GM12878 (cell line): ENCODE measurements around the gene ZNF282. TPM values are rescaled to one million over a fixed set of nuclear protein-coding genes. Genes with fewer than 3 reads are reported as not detected.

Experiments
- BCL11A ChIP-seq: IDR thresholded peaks from 2 replicates; pipeline ENCODE4 v1.6.1; 2011; ENCODE audit warnings: low read depth, low read length
- CBFB ChIP-seq: IDR thresholded peaks from 2 replicates; pipeline ENCODE4 v1.6.1; 2016; ENCODE audit warnings: antibody characterized with exemption, low read depth
- FOS ChIP-seq: IDR thresholded peaks from 3 replicates; pipeline ENCODE4 v1.6.1; 2011; ENCODE audit warnings: borderline replicate concordance; ENCODE audit not compliant: insufficient read length; ENCODE audit errors: extremely low read depth
- JUND ChIP-seq: IDR thresholded peaks from 2 replicates; pipeline ENCODE4 v1.6.1; 2012; ENCODE audit warnings: low read depth, mild to moderate bottlenecking, low read length, improper control_type of control experiment, moderate library complexity
- MTA2 ChIP-seq: fragments of 450-650 bp; IDR thresholded peaks from 2 replicates; pipeline ENCODE4 v1.6.1; 2016; ENCODE audit warnings: low read depth, mild to moderate bottlenecking, moderate library complexity
- NFXL1 ChIP-seq: fragments of 450-650 bp; IDR thresholded peaks from 2 replicates; pipeline ENCODE4 v1.6.1; 2017; ENCODE audit warnings: antibody characterized with exemption, mild to moderate bottlenecking, borderline replicate concordance
- PAX8 ChIP-seq: fragments of 450-650 bp; IDR thresholded peaks from 2 replicates; pipeline ENCODE4 v1.6.1; 2017; ENCODE audit warnings: mild to moderate bottlenecking, moderate library complexity
- POLR2A ChIP-seq: IDR thresholded peaks from 2 replicates; pipeline ENCODE4 v1.6.1; 2011; ENCODE audit warnings: low read depth, mild to moderate bottlenecking, low read length
- SIX5 ChIP-seq: IDR thresholded peaks from 2 replicates; pipeline ENCODE4 v1.6.1; 2011; ENCODE audit warnings: mild to moderate bottlenecking, low read depth, low read length, moderate library complexity; ENCODE audit not compliant: severe bottlenecking
- SREBF2 ChIP-seq: IDR thresholded peaks from 2 replicates; pipeline ENCODE4 v1.6.1; 2012; ENCODE audit warnings: mild to moderate bottlenecking, low read length
- polyA plus RNA-seq, 11 experiments: library from polyadenylated mRNA; depleted of rRNA in 4 of 11; unstranded in 6 of 11; stranded (reverse) in 5 of 11; fragments of >200 nt; fragmentation: Nextera tagmentation in 4 of 11; fragmentation: Illumina TruSeq in 1 of 11; extraction: Ambion mirVana in 4 of 11; extraction: Trizol in 1 of 11; gene quantifications; 1 replicate in 1 of 11; 2 replicates in 10 of 11; pipeline versions ENCODE4 v1.2.1 to v1.2.3, GENCODE V29; 2011 to 2016; ENCODE audit warnings: inconsistent platforms in 2 of 11, missing spikeins in 2 of 11, low read depth in 1 of 11
- total RNA-seq, 4 experiments: library from RNA; depleted of rRNA in 3 of 4; stranded (reverse); fragments of >200 nt in 3 of 4; fragmentation: Illumina TruSeq in 1 of 4; extraction: Trizol in 1 of 4; gene quantifications; 2 replicates each; pipeline versions ENCODE4 v1.2.1 to v1.2.3, GENCODE V29; 2013 to 2021
- TF ChIP-seq, protein P1 (sequence below): IDR thresholded peaks from 2 replicates; pipeline ENCODE4 v1.6.1; 2012; ENCODE audit warnings: mild to moderate bottlenecking, low read depth, low read length
- TF ChIP-seq, protein P2 (sequence below): IDR thresholded peaks from 2 replicates; pipeline ENCODE4 v1.6.1; 2011; ENCODE audit warnings: borderline replicate concordance, low read depth, mild to moderate bottlenecking, moderate library complexity, low read length; ENCODE audit not compliant: insufficient read depth, poor library complexity, severe bottlenecking
- TF ChIP-seq, protein P3 (sequence below): IDR thresholded peaks from 2 replicates; pipeline ENCODE4 v1.6.1; 2011; ENCODE audit warnings: low read depth, low read length, improper control_type of control experiment, borderline replicate concordance
- TF ChIP-seq, protein P4 (sequence below): fragments of 450-650 bp; IDR thresholded peaks from 2 replicates; pipeline ENCODE4 v1.6.1; 2014; ENCODE audit warnings: mild to moderate bottlenecking

The ZNF282 gene
- total and polyA plus RNA-seq, 10 of the 15 experiments (the other 5 are each of a cell fraction or from before 2014, with no cell fraction given) = 0.35 to 28.4 (median 8.1) TPM

DNA sequence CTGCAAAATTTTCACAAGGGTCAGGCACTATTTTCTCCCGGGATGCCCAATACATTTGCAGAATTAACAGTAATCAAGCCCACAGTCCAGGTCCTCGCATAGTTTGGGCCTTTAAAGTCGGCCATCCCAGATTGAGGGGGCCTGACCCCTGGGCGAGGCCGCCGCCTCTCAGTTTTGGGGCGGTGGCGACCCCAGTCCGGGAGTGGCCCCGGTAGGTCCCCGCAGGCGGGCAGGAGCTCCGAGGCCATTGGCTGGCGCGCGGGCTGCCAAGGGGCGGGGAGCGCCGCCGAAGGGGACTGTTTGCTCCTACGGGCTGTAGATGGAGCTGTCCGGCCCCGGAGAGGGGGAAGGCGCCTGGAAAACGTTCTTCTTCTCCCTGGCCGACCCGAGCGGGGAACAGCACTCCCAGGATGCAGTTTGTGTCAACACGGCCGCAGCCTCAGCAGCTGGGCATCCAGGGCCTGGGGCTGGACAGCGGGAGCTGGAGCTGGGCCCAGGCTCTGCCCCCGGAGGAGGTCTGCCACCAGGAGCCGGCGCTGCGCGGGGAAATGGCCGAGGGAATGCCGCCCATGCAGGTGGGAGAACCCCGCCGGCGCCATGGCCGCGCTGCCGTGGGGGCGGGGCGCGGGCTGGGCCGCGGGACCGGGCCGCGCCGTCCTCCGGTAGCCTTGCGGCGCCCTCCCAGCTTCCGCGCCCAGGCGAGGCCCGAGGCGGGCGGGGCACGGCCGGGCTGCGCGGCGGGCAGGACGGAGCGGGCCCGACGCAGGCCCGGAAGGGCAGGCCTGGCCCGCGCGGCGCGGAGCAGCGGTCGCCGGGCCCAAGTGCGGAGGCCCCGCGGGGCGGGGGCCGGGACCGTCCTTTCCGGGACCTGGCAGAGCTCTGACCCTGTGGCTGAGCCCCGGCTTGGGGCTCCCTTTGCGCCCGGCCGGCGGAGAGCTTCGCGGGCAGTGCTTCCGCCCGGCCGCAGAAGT, at the start of gene ZNF282 (continued):
- TF ChIP-seq, protein P1, sequence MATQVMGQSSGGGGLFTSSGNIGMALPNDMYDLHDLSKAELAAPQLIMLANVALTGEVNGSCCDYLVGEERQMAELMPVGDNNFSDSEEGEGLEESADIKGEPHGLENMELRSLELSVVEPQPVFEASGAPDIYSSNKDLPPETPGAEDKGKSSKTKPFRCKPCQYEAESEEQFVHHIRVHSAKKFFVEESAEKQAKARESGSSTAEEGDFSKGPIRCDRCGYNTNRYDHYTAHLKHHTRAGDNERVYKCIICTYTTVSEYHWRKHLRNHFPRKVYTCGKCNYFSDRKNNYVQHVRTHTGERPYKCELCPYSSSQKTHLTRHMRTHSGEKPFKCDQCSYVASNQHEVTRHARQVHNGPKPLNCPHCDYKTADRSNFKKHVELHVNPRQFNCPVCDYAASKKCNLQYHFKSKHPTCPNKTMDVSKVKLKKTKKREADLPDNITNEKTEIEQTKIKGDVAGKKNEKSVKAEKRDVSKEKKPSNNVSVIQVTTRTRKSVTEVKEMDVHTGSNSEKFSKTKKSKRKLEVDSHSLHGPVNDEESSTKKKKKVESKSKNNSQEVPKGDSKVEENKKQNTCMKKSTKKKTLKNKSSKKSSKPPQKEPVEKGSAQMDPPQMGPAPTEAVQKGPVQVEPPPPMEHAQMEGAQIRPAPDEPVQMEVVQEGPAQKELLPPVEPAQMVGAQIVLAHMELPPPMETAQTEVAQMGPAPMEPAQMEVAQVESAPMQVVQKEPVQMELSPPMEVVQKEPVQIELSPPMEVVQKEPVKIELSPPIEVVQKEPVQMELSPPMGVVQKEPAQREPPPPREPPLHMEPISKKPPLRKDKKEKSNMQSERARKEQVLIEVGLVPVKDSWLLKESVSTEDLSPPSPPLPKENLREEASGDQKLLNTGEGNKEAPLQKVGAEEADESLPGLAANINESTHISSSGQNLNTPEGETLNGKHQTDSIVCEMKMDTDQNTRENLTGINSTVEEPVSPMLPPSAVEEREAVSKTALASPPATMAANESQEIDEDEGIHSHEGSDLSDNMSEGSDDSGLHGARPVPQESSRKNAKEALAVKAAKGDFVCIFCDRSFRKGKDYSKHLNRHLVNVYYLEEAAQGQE = no peak
- TF ChIP-seq SREBF2 (no peak), PAX8 (no peak), JUND (no peak), POLR2A (peak; percentile 88), FOS (no peak), CBFB (no peak), NFXL1 (no peak), SIX5 (no peak), BCL11A (0 out of 2 replicates have a peak, but pooled peaks have one; percentile 4), MTA2 (no peak; the same call in 1 of the 2 replicates)
- TF ChIP-seq, protein P2, sequence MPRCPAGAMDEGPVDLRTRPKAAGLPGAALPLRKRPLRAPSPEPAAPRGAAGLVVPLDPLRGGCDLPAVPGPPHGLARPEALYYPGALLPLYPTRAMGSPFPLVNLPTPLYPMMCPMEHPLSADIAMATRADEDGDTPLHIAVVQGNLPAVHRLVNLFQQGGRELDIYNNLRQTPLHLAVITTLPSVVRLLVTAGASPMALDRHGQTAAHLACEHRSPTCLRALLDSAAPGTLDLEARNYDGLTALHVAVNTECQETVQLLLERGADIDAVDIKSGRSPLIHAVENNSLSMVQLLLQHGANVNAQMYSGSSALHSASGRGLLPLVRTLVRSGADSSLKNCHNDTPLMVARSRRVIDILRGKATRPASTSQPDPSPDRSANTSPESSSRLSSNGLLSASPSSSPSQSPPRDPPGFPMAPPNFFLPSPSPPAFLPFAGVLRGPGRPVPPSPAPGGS = no peak
- TF ChIP-seq, protein P3, sequence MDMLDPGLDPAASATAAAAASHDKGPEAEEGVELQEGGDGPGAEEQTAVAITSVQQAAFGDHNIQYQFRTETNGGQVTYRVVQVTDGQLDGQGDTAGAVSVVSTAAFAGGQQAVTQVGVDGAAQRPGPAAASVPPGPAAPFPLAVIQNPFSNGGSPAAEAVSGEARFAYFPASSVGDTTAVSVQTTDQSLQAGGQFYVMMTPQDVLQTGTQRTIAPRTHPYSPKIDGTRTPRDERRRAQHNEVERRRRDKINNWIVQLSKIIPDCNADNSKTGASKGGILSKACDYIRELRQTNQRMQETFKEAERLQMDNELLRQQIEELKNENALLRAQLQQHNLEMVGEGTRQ = no peak
- TF ChIP-seq, protein P4, sequence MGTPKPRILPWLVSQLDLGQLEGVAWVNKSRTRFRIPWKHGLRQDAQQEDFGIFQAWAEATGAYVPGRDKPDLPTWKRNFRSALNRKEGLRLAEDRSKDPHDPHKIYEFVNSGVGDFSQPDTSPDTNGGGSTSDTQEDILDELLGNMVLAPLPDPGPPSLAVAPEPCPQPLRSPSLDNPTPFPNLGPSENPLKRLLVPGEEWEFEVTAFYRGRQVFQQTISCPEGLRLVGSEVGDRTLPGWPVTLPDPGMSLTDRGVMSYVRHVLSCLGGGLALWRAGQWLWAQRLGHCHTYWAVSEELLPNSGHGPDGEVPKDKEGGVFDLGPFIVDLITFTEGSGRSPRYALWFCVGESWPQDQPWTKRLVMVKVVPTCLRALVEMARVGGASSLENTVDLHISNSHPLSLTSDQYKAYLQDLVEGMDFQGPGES = no peak
- TF ChIP-seq, all 136 proteins: peak for 44
